ENCODE data around the gene SLC5A10. TPM values are rescaled to one million over a fixed set of nuclear protein-coding genes. Genes with fewer than 3 reads are reported as not detected.
"Not testable (repeated sequence)": the region's sequence is repeated elsewhere in the genome, so short reads cannot be mapped to it uniquely, and the experiment has no call there.

Gene SLC5A10
- polyA plus RNA-seq, 1 experiment: 0.05 TPM

GRCh38 chr17:19038007-19038406 is 86.0 kb downstream of the SLC5A10 start:
- POLR2A ChIA-PET; H3K27me3 ChIP-seq (ENCODE audit: control insufficient read depth, insufficient read depth, low read length); H3K36me3 ChIP-seq (ENCODE audit: control insufficient read depth, insufficient read depth, low read length); CTCF ChIA-PET; H3K4me3 ChIP-seq (ENCODE audit: low read depth, low read length); DNase-seq (ENCODE audit: low read depth): not testable (repeated sequence)

DNA sequence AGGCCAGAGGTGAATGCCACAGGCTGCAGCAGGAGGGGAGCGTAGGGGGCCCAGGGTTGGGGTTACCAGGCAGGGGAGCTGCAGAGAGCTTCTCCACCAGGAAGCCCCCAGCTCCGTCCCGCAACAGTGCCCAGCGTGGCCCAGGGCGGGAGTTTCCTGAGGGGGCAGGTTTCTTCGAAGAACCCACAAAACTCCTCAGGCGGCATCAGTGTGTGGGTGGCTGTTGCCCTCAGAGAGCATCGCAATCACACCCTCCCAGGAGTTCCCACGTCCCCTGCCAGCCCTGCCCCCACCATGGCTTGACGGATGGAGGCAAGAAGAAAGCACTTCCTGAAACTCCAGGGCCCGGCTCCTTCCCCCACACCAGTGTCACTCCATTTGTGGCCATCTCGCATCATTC is 86.8 kb downstream of the SLC5A10 start:
- POLR2A ChIA-PET; H3K27me3 ChIP-seq (ENCODE audit: control insufficient read depth, insufficient read depth, low read length); CTCF ChIA-PET; H3K36me3 ChIP-seq (ENCODE audit: control insufficient read depth, insufficient read depth, low read length); H3K4me3 ChIP-seq (ENCODE audit: low read depth, low read length); DNase-seq (ENCODE audit: low read depth): not testable (repeated sequence)

- POLR2A ChIA-PET; CTCF ChIA-PET; DNase-seq (ENCODE audit: low read depth); H3K36me3 ChIP-seq (ENCODE audit: control insufficient read depth, insufficient read depth, low read length); H3K4me3 ChIP-seq (ENCODE audit: low read depth, low read length); H3K27me3 ChIP-seq (ENCODE audit: control insufficient read depth, insufficient read depth, low read length): not testable (repeated sequence)
Observed at GRCh38 chr17:19040350-19040749, 88.4 kb downstream of the SLC5A10 start.

GRCh38 chr17:19041871-19042270 is 89.9 kb downstream of the SLC5A10 start:
- DNase-seq (ENCODE audit: low read depth); CTCF ChIA-PET; H3K27me3 ChIP-seq (ENCODE audit: control insufficient read depth, insufficient read depth, low read length); H3K4me3 ChIP-seq (ENCODE audit: low read depth, low read length); H3K36me3 ChIP-seq (ENCODE audit: control insufficient read depth, insufficient read depth, low read length); POLR2A ChIA-PET: not testable (repeated sequence)

DNA sequence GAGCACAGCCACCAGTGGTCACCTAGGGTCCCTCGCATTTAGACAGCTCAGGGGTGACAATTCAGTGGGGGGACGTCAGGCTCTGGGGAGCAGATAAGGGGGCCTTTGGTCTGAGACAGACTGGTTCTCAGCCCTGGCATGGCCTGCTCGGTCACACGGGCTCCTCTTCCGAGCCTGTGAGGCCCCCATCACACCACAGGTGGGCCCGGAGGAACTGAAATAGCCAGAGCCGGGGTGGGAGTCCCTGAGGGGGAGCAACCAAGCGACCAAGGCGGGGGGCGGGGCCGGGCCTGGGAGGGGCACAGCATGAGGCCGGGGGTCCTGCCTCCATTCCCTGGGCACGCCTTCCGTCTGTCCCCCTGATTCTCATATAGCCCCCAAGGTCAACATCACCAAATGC is 90.4 kb downstream of the SLC5A10 start:
- H3K36me3 ChIP-seq (ENCODE audit: control insufficient read depth, insufficient read depth, low read length); H3K27me3 ChIP-seq (ENCODE audit: control insufficient read depth, insufficient read depth, low read length); H3K4me3 ChIP-seq (ENCODE audit: low read depth, low read length); DNase-seq (ENCODE audit: low read depth); CTCF ChIA-PET; POLR2A ChIA-PET: not testable (repeated sequence)

DNA sequence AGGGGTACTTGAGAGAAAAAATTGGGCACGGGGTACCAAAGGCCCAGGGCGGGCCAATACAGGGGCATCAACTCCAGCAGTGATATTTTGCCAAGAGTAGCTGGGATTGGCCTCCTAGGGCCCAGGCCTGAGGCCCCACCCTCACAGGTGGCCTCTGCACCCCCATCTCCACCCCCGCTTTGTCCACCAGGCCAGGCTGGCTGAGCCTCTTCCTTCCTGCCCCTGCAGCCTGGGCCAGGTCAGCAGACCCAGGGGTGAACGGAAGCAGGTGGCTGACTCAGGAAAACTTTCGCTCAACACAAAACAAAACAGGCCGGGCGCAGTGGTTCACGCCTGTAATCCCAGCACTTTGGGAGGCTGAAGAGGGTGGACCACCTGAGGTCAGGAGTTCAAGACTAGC is 91.1 kb downstream of the SLC5A10 start:
- H3K36me3 ChIP-seq (ENCODE audit: control insufficient read depth, insufficient read depth, low read length); DNase-seq (ENCODE audit: low read depth); CTCF ChIA-PET; POLR2A ChIA-PET; H3K27me3 ChIP-seq (ENCODE audit: control insufficient read depth, insufficient read depth, low read length); H3K4me3 ChIP-seq (ENCODE audit: low read depth, low read length): not testable (repeated sequence)

- POLR2A ChIA-PET; DNase-seq (ENCODE audit: low read depth); CTCF ChIA-PET; H3K27me3 ChIP-seq (ENCODE audit: control insufficient read depth, insufficient read depth, low read length); H3K36me3 ChIP-seq (ENCODE audit: control insufficient read depth, insufficient read depth, low read length); H3K4me3 ChIP-seq (ENCODE audit: low read depth, low read length): not testable (repeated sequence)
Observed at GRCh38 chr17:19044643-19045042, 92.7 kb downstream of the SLC5A10 start.

DNA sequence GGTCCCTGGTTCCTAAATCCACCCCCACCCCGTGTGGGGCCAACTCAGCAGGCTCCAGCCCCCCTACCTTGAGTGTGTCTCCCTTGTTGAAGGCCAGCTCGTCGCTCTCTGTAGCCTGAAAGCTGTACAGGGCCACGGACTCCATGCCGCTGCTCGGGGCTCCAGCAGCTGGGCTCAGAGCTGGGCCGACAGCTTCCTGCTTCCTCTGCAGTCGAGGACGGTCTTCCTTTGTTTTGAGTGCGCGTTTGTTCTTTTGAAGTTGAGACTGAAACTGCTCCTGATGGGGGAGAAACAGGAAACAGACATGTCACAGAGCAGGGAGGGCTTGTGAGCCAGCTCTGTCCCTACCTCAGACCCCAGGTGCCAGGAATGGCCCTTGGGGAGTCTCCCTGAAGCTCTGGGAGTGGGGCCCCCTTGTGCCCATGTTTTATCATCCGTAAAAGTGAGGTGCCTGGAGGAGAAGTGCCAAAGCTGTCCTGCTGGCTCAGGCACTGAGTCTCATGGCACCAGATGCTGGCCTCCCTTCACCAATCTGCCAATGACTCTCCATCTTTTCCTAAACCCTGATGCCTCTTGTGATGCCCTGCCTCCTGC is 94.9 kb downstream of the SLC5A10 start, which contains the start of gene GRAP:
Gene GRAP (minus strand): TSS at position 176 of the 594 bp plus-strand sequence. CDS start 31 bp downstream, at position 145.
- POLR2A ChIA-PET; H3K27me3 ChIP-seq (ENCODE audit: control insufficient read depth, insufficient read depth, low read length); DNase-seq (ENCODE audit: low read depth); CTCF ChIA-PET; H3K36me3 ChIP-seq (ENCODE audit: control insufficient read depth, insufficient read depth, low read length); H3K4me3 ChIP-seq (ENCODE audit: low read depth, low read length): not testable (repeated sequence)

DNA sequence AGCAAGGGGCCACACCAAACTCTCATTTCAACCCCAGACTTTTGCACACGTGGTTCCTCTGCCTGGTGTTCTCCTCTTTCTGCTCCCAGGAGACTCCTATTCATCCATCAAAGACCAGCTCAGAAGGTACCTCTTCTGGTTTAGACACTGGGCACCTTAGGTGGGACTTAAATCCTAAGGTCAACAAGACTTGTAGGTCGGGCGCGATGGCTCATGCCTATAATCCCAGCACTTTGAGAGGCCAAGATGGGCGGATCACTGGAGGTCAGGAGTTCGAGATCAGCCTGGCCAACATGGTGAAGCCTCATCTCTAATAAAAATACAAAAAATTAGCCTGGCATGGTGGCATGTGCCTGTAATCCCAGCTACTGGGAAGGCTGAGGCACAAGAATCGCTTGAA is 95.5 kb downstream of the SLC5A10 start:
- DNase-seq (ENCODE audit: low read depth); CTCF ChIA-PET; H3K27me3 ChIP-seq (ENCODE audit: control insufficient read depth, insufficient read depth, low read length); H3K4me3 ChIP-seq (ENCODE audit: low read depth, low read length); POLR2A ChIA-PET; H3K36me3 ChIP-seq (ENCODE audit: control insufficient read depth, insufficient read depth, low read length): not testable (repeated sequence)

GRCh38 chr17:19048826-19049225 is 96.9 kb downstream of the SLC5A10 start:
- DNase-seq (ENCODE audit: low read depth); CTCF ChIA-PET; H3K27me3 ChIP-seq (ENCODE audit: control insufficient read depth, insufficient read depth, low read length); H3K36me3 ChIP-seq (ENCODE audit: control insufficient read depth, insufficient read depth, low read length); H3K4me3 ChIP-seq (ENCODE audit: low read depth, low read length); POLR2A ChIA-PET: not testable (repeated sequence)

DNA sequence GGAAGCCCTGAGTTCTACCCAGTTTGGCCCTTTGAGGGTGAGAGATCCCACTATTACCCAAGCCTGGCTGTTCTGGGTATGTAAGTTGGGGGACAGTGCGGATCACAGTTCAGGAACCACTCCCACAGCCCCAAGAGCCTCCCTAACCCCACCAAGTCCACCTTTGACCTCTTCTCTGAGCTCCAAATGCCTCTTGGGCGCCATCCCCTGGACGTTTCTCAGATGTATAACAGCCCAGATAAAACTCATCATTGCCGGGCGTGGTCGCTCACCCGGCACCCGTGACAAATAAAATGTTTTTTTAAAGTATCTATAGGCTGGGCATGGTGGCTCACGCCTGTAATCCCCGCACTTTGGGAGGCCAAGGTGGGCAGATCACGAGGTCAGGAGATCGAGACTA is 103.5 kb downstream of the SLC5A10 start:
- CTCF ChIA-PET; H3K4me3 ChIP-seq (ENCODE audit: low read depth, low read length); H3K27me3 ChIP-seq (ENCODE audit: control insufficient read depth, insufficient read depth, low read length); DNase-seq (ENCODE audit: low read depth); H3K36me3 ChIP-seq (ENCODE audit: control insufficient read depth, insufficient read depth, low read length); POLR2A ChIA-PET: not testable (repeated sequence)

- H3K36me3 ChIP-seq (ENCODE audit: control insufficient read depth, insufficient read depth, low read length); POLR2A ChIA-PET; CTCF ChIA-PET; H3K27me3 ChIP-seq (ENCODE audit: control insufficient read depth, insufficient read depth, low read length); DNase-seq (ENCODE audit: low read depth); H3K4me3 ChIP-seq (ENCODE audit: low read depth, low read length): not testable (repeated sequence)
Observed at GRCh38 chr17:19062009-19062717, 110.2 kb downstream of the SLC5A10 start.

DNA sequence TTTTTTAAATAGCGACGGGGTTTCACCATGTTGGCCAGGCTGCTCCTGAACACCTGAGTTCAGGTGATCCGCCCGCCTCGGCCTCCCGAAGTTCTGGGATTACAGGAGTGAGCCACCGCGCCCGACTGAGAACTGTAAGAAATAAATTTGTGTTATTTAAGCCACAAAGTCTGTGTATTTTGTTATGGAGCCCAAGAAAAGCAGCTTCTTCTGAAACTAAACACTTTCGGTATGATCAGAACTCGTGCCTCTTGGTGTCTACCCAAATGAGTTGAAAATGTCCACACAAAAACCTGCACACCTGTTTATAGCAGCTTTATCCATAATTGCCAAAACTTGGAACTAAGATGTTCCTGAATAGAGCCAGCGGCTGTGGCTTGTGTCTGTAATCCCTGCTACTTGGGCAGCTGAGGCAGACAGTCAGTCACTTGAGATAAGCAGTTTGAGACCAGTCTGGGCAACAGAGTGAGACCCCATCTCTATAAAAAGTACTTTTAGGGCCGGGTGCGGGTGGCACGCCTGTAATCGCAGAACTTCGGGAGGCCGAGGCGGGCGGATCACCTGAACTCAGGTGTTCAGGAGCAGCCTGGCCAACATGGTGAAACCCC is 110.9 kb downstream of the SLC5A10 start:
- CTCF ChIA-PET: not testable (repeated sequence)

More for the DNA sequence above, 110.9 kb downstream of the SLC5A10 start:
- H3K4me3 ChIP-seq (ENCODE audit: low read depth, low read length); H3K36me3 ChIP-seq (ENCODE audit: control insufficient read depth, insufficient read depth, low read length); H3K27me3 ChIP-seq (ENCODE audit: control insufficient read depth, insufficient read depth, low read length); POLR2A ChIA-PET; DNase-seq (ENCODE audit: low read depth): not testable (repeated sequence)

Measured in BJ (cell line).